A549 (cell line): ENCODE data around the gene ARHGAP10. TPM values are rescaled to one million over a fixed set of nuclear protein-coding genes. Genes with fewer than 3 reads are reported as not detected.

Experiments used
- ATAC-seq, 2 experiments: fragments of 200-7000 bp in 1 of 2; fragments of >200 bp in 1 of 2; cut with Nextera tagmentation in 1 of 2; cut with Tn5 transposase in 1 of 2; 3 replicates each; pipeline versions ENCODE4 v1.8.0 to v1.9.1; 2018 to 2020; ENCODE audit warnings: mild to moderate bottlenecking in 1 of 2, moderate library complexity in 1 of 2
- CTCF ChIA-PET: fragments of 300-600 bp; sonication (Branson Sonifier 250); formaldehyde crosslinking; extraction: SDS; loops from one replicate; lab custom pipeline; 2021; ENCODE audit warnings: antibody characterized with exemption, inconsistent platforms; lab: Yijun Ruan, JAX
- POLR2A ChIA-PET: fragments of 350-600 bp; formaldehyde crosslinking; extraction: SDS; loops from one replicate; lab custom pipeline; 2021; ENCODE audit warnings: antibody characterized with exemption, inconsistent platforms; lab: Yijun Ruan, JAX
- DNase-seq, 2 experiments: peaks; one replicate each; pipeline versions ENCODE4 v3.0.0 to v3.0.0-alpha.2; 2011 to 2016; ENCODE audit warnings: low read depth in 1 of 2, low spot score in 1 of 2
- FAIRE-seq: peaks from 2 replicates; lab custom pipeline; 2011; peaks lifted over from hg19 to GRCh38; lab: Jason Lieb, UNC
- H3K27ac ChIP-seq, 2 experiments: fragments of >200 bp; sonication (Bioruptor Twin); formaldehyde crosslinking; 3 replicates each; pipeline ENCODE4 v1.5.1; 2016 to 2017
- H3K4me1 ChIP-seq: fragments of >200 bp; sonication (Bioruptor Twin); formaldehyde crosslinking; 3 replicates; pipeline ENCODE4 v1.6.1; 2016
- H3K4me2 ChIP-seq: fragments of >200 bp; sonication (Bioruptor Twin); formaldehyde crosslinking; 3 replicates; pipeline ENCODE4 v1.6.1; 2016
- H3K4me3 ChIP-seq: fragments of >200 bp; sonication (Bioruptor Twin); formaldehyde crosslinking; 3 replicates; pipeline ENCODE4 v1.5.1; 2016
- H3K9me3 ChIP-seq: fragments of >200 bp; sonication (Bioruptor Twin); formaldehyde crosslinking; 3 replicates; pipeline ENCODE4 v1.6.1; 2016
- ATOH8 ChIP-seq: fragments of 250-450 bp; sonication (Bioruptor Pico); IDR thresholded peaks from 2 replicates; pipeline ENCODE4 v1.5.0; 2020; ENCODE audit warnings: low read depth, mild to moderate bottlenecking, moderate library complexity
- BCL3 ChIP-seq: fragments of >200 bp; sonication (Bioruptor Twin); formaldehyde crosslinking; IDR thresholded peaks from 3 replicates; pipeline ENCODE4 v1.6.1; 2016
- BHLHE40 ChIP-seq: IDR thresholded peaks from 2 replicates; pipeline ENCODE4 v1.6.1; 2012; ENCODE audit warnings: low read depth, low read length, inconsistent platforms
- CBX8 ChIP-seq: fragments of 200-600 bp; sonication (generic); IDR thresholded peaks from 2 replicates; pipeline ENCODE4 v1.6.1; 2016
- EHF ChIP-seq: fragments of 250-450 bp; sonication (Bioruptor Pico); IDR thresholded peaks from 2 replicates; pipeline ENCODE4 v1.5.0; 2020; ENCODE audit warnings: mild to moderate bottlenecking
- EHMT2 ChIP-seq: fragments of 200-600 bp; sonication (generic); IDR thresholded peaks from 2 replicates; pipeline ENCODE4 v1.6.1; 2016; ENCODE audit warnings: antibody characterized with exemption, low read depth, mild to moderate bottlenecking, moderate library complexity
- EP300 ChIP-seq, 2 experiments: fragments of >200 bp; sonication (Bioruptor Twin); formaldehyde crosslinking; IDR thresholded peaks; 2 replicates in 1 of 2; 3 replicates in 1 of 2; pipeline ENCODE4 v1.6.1; 2016 to 2017
- FOSB ChIP-seq: fragments of 250-450 bp; sonication (Bioruptor Pico); IDR thresholded peaks from 2 replicates; pipeline ENCODE4 v1.5.0; 2020; ENCODE audit warnings: mild to moderate bottlenecking, moderate library complexity
- FOSL2 ChIP-seq, 2 experiments: fragments of 450-650 bp in 1 of 2; fragments of >200 bp in 1 of 2; sonication (Bioruptor Twin) in 1 of 2; formaldehyde crosslinking; IDR thresholded peaks; 2 replicates each; pipeline versions ENCODE4 v1.5.0 to v1.6.1; 2016 to 2020; ENCODE audit warnings: mild to moderate bottlenecking in 1 of 2, moderate library complexity in 1 of 2
- HOXB5 ChIP-seq: fragments of 250-450 bp; sonication (Bioruptor Pico); IDR thresholded peaks from 2 replicates; pipeline ENCODE4 v1.5.0; 2020; ENCODE audit warnings: mild to moderate bottlenecking, moderate library complexity
- MAFK ChIP-seq: fragments of 450-650 bp; IDR thresholded peaks from 2 replicates; pipeline ENCODE4 v1.6.1; 2014; ENCODE audit not compliant: partially characterized antibody
- MAZ ChIP-seq: fragments of 150-350 bp; IDR thresholded peaks from 2 replicates; pipeline ENCODE4 v1.6.1; 2014; ENCODE audit warnings: antibody characterized with exemption, low read depth, low read length, borderline replicate concordance
- NFE2L2 ChIP-seq: fragments of 150-350 bp; conservative IDR thresholded peaks from 2 replicates; pipeline ENCODE4 v1.6.1; 2014; ENCODE audit warnings: low read length
- RAD21 ChIP-seq, 2 experiments: fragments of >200 bp in 1 of 2; sonication (Bioruptor Twin) in 1 of 2; formaldehyde crosslinking in 1 of 2; IDR thresholded peaks in 1 of 2; conservative IDR thresholded peaks in 1 of 2; 2 replicates in 1 of 2; 3 replicates in 1 of 2; pipeline ENCODE4 v1.6.1; 2012 to 2018; ENCODE audit warnings: inconsistent platforms in 1 of 2
- RARB ChIP-seq: fragments of 250-450 bp; sonication (Bioruptor Pico); IDR thresholded peaks from 2 replicates; pipeline ENCODE4 v1.8.0; 2021; ENCODE audit warnings: mild to moderate bottlenecking, moderate library complexity
- RNF2 ChIP-seq: fragments of 200-600 bp; sonication (generic); IDR thresholded peaks from 2 replicates; pipeline ENCODE4 v1.6.1; 2016; ENCODE audit warnings: low read depth, mild to moderate bottlenecking, antibody characterized with exemption, moderate library complexity, borderline replicate concordance
- SREBF2 ChIP-seq: fragments of 450-650 bp; IDR thresholded peaks from 2 replicates; pipeline ENCODE4 v1.6.1; 2014; ENCODE audit warnings: mild to moderate bottlenecking, moderate library complexity
- TP53 ChIP-seq: fragments of 250-450 bp; sonication (Bioruptor Pico); IDR thresholded peaks from 2 replicates; pipeline ENCODE4 v1.5.0; 2021; ENCODE audit warnings: mild to moderate bottlenecking, moderate library complexity
- USF2 ChIP-seq: fragments of 450-650 bp; IDR thresholded peaks from 2 replicates; pipeline ENCODE4 v1.6.1; 2014; ENCODE audit warnings: antibody characterized with exemption
- ZC3H11A ChIP-seq: fragments of 450-650 bp; IDR thresholded peaks from 2 replicates; pipeline ENCODE4 v1.6.1; 2014; ENCODE audit warnings: antibody characterized with exemption, mild to moderate bottlenecking
- ZFP36 ChIP-seq: fragments of 450-650 bp; IDR thresholded peaks from 2 replicates; pipeline ENCODE4 v1.6.1; 2014; ENCODE audit warnings: borderline replicate concordance; ENCODE audit not compliant: partially characterized antibody
- ZSCAN20 ChIP-seq: fragments of 250-450 bp; sonication (Bioruptor Pico); IDR thresholded peaks from 2 replicates; pipeline ENCODE4 v1.8.0; 2022; ENCODE audit warnings: mild to moderate bottlenecking, moderate library complexity
- WGBS: methylation state at CpG from one replicate; pipeline ENCODE4 v1.1.6; 2017; ENCODE audit errors: missing lambda C conversion rate; 5-methylcytosine and 5-hydroxymethylcytosine counted together
- polyA plus RNA-seq, 4 experiments: library from polyadenylated mRNA; depleted of rRNA in 3 of 4; stranded (reverse); fragments of >200 nt; fragmentation: RNase III in 1 of 4; extraction: RNeasy Plus Mini Kit Qiagen cat#74134 plus additional on column Dnase treatment in 1 of 4; gene quantifications; 2 replicates in 3 of 4; 3 replicates in 1 of 4; pipeline ENCODE4 v1.2.3, GENCODE V29; 2011 to 2017

ARHGAP10 gene
- polyA plus RNA-seq, 2 of the 4 experiments (the other 2 are of a cell fraction), result 7.0 to 7.2 TPM

GRCh38 chr4:147942729-147943128 is 210.8 kb downstream of the ARHGAP10 start:
- ATAC-seq, result no peak
- no peaks in the 10 kb centered on the region for H3K4me1 ChIP-seq
- no peak for TF ChIP-seq FOSL2 (IDR thresholded peaks at IDR 0.05)
- no peak for TF ChIP-seq FOSL2 (CRISPR knock-in tag; IDR thresholded peaks at IDR 0.05)
- no peak for TF ChIP-seq CBX8
- no peak for TF ChIP-seq RAD21 (conservative IDR thresholded peaks at IDR 0.05 in 1 of 2, IDR thresholded peaks at IDR 0.05 in 1 of 2)
- TF ChIP-seq BCL3, result no peak
- TF ChIP-seq HOXB5 (CRISPR knock-in tag), result no peak
- TF ChIP-seq RARB (CRISPR knock-in tag), result no peak
- TF ChIP-seq ATOH8 (CRISPR knock-in tag), result no peak
- no peak for TF ChIP-seq MAZ
- TF ChIP-seq, all 56 proteins: peak for 0
- no peak overlapping the region for H3K4me2 ChIP-seq
- DNase-seq (no peak), FAIRE-seq (no peak)
- ChIA-PET POLR2A (no interaction called here), CTCF (no interaction called here)
- WGBS, result 75% methylated on average over 5 of the region's 5 CpGs
- H3K4me3 ChIP-seq, result no peak overlapping the region
- no peaks in the 10 kb centered on the region for H3K9me3 ChIP-seq
- no peak overlapping the region for H3K27ac ChIP-seq

GRCh38 chr4:147943159-147943638 is 211.3 kb downstream of the ARHGAP10 start:
- no peak for ATAC-seq
- WGBS, result 97% methylated on average over 3 of the region's 3 CpGs
- Histone ChIP-seq H3K9me3 (no peaks in the 10 kb centered on the region), H3K4me3 (no peak overlapping the region), H3K27ac (no peak overlapping the region), H3K4me1 (no peaks in the 10 kb centered on the region), H3K4me2 (no peak overlapping the region)
- CTCF ChIA-PET, result no interaction called here
- TF ChIP-seq NFE2L2 (no peak), TP53 (CRISPR knock-in tag) (no peak), ZC3H11A (no peak), EHF (no peak), MAFK (no peak), CBX8 (no peak), ZSCAN20 (no peak), EHMT2 (no peak), RNF2 (no peak), USF2 (no peak), EP300 (IDR thresholded peaks at IDR 0.05) (no peak), RARB (CRISPR knock-in tag) (no peak), BHLHE40 (no peak), ATOH8 (CRISPR knock-in tag) (no peak), ZFP36 (no peak), FOSB (no peak), SREBF2 (no peak), MAZ (no peak)
- TF ChIP-seq, all 56 proteins: peak for 0
- no peak for DNase-seq
- FAIRE-seq, result no peak
- POLR2A ChIA-PET, result no interaction called here
